NT2/D1 (cell line): ENCODE results near the gene SPOCK2.

Source experiments
- DNase-seq: peaks from one replicate; pipeline ENCODE4 v3.0.0-alpha.2; 2011; ENCODE audit warnings: low read depth, low spot score
- H3K27me3 ChIP-seq: 2 replicates; pipeline ENCODE4 v1.6.0; 2011; ENCODE audit warnings: mild to moderate bottlenecking; ENCODE audit not compliant: insufficient read length, insufficient read depth
- H3K36me3 ChIP-seq: 2 replicates; pipeline ENCODE4 v1.6.1; 2011; ENCODE audit warnings: mild to moderate bottlenecking, low read length, mixed read lengths; ENCODE audit not compliant: insufficient read depth, insufficient read length
- H3K4me1 ChIP-seq: 2 replicates; pipeline ENCODE4 v1.5.1; 2011; ENCODE audit not compliant: insufficient read depth, insufficient read length
- H3K4me3 ChIP-seq: 2 replicates; pipeline ENCODE4 v1.5.1; 2011; ENCODE audit warnings: low read depth; ENCODE audit not compliant: insufficient read length
- H3K9ac ChIP-seq: 2 replicates; pipeline ENCODE4 v1.6.0; 2011; ENCODE audit warnings: low read depth; ENCODE audit not compliant: insufficient read length
- H3K9me3 ChIP-seq: 2 replicates; pipeline ENCODE4 v1.5.1; 2011; ENCODE audit warnings: mild to moderate bottlenecking, low read length; ENCODE audit not compliant: insufficient read depth
- SUZ12 ChIP-seq: IDR thresholded peaks from 2 replicates; pipeline ENCODE4 v1.6.1; 2011; ENCODE audit not compliant: insufficient read length, insufficient read depth; ENCODE audit errors: extremely low read depth
- YY1 ChIP-seq: IDR thresholded peaks from 2 replicates; pipeline ENCODE4 v1.6.1; 2011; ENCODE audit not compliant: insufficient read length, insufficient read depth
- ZNF274 ChIP-seq: IDR thresholded peaks from 2 replicates; pipeline ENCODE4 v1.6.1; 2011; ENCODE audit warnings: mild to moderate bottlenecking, low read depth, low read length

The SPOCK2 gene

DNA sequence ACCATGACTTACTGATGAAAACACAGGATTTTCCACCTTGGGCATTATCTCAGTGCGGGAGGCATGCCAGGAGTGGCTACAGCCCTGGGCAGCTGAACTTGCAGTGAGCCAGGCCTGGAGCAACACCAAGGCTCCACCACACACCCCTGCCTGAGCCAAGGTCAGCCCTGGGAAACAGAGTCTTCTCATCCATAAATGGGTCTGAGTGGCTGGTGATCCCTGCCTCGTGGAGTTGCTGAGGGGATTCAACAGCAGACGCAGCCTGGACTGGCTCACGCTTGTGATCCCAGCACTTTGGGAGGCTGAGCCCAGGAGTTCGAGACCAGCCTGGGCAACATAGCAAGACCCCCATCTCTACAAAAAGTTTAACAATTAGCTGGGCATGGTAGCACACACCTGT is 32.2 kb downstream of the SPOCK2 start:
- H3K9me3 ChIP-seq = no peaks in the 10 kb centered on the region
- H3K27me3 ChIP-seq = no peaks in the 10 kb centered on the region
- no peak for DNase-seq
- peaks cover 4% of the 10 kb centered on the region for H3K4me1 ChIP-seq
- no peaks in the 10 kb centered on the region for H3K36me3 ChIP-seq
- H3K9ac ChIP-seq = no peak overlapping the region
- no peak overlapping the region for H3K4me3 ChIP-seq
- TF ChIP-seq ZNF274 (no peak), SUZ12 (no peak), YY1 (no peak)

DNA sequence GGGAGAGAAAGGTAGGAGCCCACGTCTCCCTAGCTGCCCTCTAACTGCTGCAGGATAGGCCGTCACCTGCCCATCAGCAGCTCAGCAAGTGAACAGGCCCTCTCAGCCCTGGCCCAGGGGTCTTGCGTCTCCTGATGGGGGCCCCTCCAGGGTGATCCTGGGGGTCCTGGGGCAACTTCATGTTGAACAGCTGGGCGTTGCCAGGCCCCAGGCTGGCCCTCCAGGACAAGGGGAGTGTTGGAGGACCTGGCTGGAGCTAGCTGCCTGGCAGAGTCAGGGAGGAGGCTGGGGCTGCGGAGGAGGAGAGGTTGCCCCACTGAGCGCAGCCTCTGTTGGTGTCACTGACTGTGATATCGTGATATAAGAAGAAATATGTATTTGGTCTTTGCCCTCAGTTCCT is 34.7 kb downstream of the SPOCK2 start:
- Histone ChIP-seq H3K9ac (no peak overlapping the region), H3K4me1 (no peaks in the 10 kb centered on the region), H3K27me3 (no peaks in the 10 kb centered on the region), H3K36me3 (no peaks in the 10 kb centered on the region), H3K4me3 (no peak overlapping the region), H3K9me3 (peaks cover 12% of the 10 kb centered on the region; the same call in 1 of the 2 replicates)
- DNase-seq = no peak
- TF ChIP-seq SUZ12 (no peak), YY1 (no peak), ZNF274 (no peak)

DNA sequence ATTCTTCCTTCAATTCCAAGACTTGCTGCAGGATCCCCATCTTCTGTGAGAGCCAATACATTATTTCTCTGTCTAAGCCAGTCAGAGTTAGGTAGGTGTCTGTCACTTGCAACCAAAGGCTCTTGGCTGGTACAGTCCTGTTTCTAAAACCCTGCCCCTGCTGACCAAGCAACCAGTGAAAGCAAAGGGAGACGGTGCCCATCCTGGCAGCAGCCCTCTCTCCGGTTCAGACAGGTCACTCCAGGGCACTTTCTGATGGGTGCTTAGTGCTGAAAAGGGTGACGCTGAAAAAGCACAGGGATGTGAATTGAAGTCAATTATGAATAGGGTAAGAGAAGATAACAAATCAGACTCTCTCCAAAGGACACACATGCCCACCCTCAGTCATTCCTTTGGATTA is 37.5 kb downstream of the SPOCK2 start:
- Histone ChIP-seq H3K27me3 (no peaks in the 10 kb centered on the region), H3K4me1 (no peaks in the 10 kb centered on the region)
- TF ChIP-seq ZNF274 (no peak), YY1 (no peak), SUZ12 (no peak)

DNA sequence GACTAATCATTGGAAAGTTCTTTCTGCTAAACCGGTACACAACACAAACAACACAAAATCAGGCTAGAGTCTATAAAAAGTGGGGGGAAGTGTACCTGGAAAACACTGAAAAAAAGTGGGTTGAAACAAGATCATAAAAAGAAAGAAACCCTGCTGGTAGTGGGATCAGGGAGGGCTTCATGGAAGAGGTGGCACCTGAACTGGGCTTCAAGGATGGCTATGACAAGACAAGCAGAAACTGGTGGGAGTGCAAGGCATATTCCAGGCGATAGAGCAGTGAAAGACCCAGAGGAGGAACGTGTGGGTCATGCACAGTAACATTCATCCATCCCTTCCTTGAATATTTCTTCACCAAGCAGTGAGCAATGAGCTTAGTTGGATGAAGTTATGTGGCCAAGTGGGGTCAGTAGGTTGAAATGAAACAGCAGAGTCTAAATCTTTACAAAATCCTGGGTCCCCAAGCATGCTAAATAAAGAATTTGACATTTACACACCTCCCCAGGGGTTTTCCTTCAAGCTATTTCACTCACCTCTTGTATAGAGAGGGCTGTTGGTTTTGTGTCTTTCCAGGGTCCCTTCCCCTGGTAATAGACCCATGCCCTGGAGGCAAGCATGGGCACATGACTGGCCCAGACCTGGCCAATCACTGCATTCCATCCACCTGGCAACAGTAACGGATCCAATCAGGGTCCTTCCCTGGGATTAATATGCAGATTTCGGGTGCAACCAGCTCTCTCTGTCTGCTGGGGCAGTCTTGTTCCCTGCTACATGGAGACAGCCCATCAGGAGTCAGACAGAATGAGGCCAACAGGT is 38.2 kb downstream of the SPOCK2 start:
- Histone ChIP-seq H3K27me3 (no peaks in the 10 kb centered on the region), H3K4me3 (no peak overlapping the region), H3K9ac (no peak overlapping the region), H3K36me3 (no peaks in the 10 kb centered on the region), H3K4me1 (no peaks in the 10 kb centered on the region), H3K9me3 (peaks cover 12% of the 10 kb centered on the region; the same call in 1 of the 2 replicates)
- TF ChIP-seq ZNF274 (no peak), SUZ12 (no peak), YY1 (no peak)
- DNase-seq = no peak

More for the DNA sequence above, 37.5 kb downstream of the SPOCK2 start:
- DNase-seq = no peak
- no peaks in the 10 kb centered on the region for H3K36me3 ChIP-seq
- H3K9ac ChIP-seq = no peak overlapping the region
- H3K4me3 ChIP-seq = no peak overlapping the region
- H3K9me3 ChIP-seq = peaks cover 12% of the 10 kb centered on the region; the same call in 1 of the 2 replicates

DNA sequence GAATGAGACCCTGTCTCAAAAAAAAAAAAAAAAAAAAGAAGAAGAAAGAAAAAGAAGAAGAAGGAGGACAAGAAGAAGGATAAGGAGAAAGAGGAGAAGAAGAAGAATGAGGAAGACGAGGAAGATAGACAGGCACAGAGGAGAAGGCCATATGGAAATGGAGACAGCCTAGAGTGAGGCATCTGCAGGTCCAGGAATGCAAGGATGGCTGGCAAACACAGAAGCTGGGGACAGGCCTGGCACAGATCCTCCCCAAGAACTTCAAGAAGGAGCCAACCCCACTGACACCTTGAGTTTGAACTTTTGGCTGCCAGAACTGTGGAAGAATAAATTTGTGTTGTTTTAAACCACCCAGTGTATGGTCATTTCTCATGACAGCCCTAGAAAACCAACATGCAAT is 38.9 kb downstream of the SPOCK2 start:
- Histone ChIP-seq H3K4me1 (peaks cover 2% of the 10 kb centered on the region), H3K36me3 (no peaks in the 10 kb centered on the region), H3K27me3 (no peaks in the 10 kb centered on the region), H3K4me3 (no peak overlapping the region), H3K9ac (no peak overlapping the region), H3K9me3 (peaks cover 12% of the 10 kb centered on the region; the same call in 1 of the 2 replicates)
- no peak for DNase-seq
- TF ChIP-seq SUZ12 (no peak), YY1 (no peak), ZNF274 (no peak)

DNA sequence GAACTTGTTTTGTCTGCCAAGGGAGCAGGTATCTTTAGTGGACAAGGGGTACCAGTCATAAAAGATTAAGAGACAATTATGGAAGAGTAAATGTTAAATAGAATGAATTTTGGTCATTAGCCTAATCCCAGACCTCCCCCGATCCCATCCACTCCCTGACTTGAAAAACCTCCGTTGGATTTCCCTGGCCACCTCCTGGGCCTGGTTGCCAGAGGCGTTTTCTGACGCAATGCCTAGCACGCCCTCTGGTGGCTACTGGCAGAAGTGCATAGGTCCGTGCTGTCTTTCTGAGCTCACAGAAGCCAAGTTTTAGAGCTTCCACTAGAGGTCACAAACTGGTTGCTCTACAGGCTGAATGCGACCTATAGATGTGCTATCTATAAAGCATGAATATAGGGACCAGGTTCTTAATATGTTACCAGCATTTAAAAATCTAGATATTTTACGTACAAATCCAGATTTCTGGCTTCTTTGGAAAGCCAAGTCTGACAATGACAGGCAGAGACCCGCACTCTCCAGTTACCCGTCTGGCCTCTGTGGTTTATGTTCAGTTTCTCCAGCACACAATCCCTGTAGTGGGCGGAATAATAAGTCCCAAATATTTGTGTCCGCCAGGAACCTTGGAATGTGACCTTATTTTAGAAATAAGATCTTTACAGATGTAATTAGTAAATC is 39.8 kb downstream of the SPOCK2 start:
- peak; percentile 89 for DNase-seq
- Histone ChIP-seq H3K9ac (no peak overlapping the region), H3K27me3 (no peaks in the 10 kb centered on the region), H3K4me1 (peaks cover 2% of the 10 kb centered on the region), H3K9me3 (peaks cover 12% of the 10 kb centered on the region; the same call in 1 of the 2 replicates), H3K36me3 (no peaks in the 10 kb centered on the region), H3K4me3 (no peak overlapping the region)
- TF ChIP-seq SUZ12 (no peak), YY1 (no peak)

DNA sequence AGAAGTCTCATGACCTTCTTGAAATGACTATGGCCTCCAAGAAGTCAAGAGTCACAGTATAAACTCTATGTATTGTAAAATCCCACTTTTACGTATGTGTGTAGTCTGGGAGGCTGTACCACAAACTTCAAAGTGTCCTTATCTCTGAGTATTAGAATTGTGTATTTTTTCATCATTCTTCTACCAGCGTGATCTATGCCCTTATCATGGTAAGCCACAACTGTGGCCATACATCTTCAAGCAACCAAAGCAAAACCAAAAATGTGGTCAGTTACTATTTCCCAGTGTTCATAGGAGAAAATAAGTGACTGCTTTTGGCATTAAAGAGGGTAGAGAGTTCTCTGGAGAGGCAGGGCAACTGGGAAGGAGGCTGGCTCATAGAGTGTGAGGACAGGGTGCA is 42.8 kb downstream of the SPOCK2 start:
- Histone ChIP-seq H3K4me3 (no peak overlapping the region), H3K27me3 (no peaks in the 10 kb centered on the region), H3K9ac (no peak overlapping the region), H3K9me3 (peaks cover 12% of the 10 kb centered on the region; the same call in 1 of the 2 replicates), H3K36me3 (no peaks in the 10 kb centered on the region), H3K4me1 (peaks cover 7% of the 10 kb centered on the region)
- DNase-seq = no peak
- TF ChIP-seq ZNF274 (no peak), SUZ12 (no peak), YY1 (no peak)
